GM20000 (cell line): Measurements from ENCODE around the gene CBR4.
"Not testable (repeated sequence)": the region's sequence is repeated elsewhere in the genome, so short reads cannot be mapped to it uniquely, and the experiment has no call there.

ENCODE experiments used
- DNase-seq: peaks from one replicate; pipeline ENCODE4 v3.0.0; 2012; ENCODE audit warnings: low spot score
- CTCF ChIP-seq: IDR thresholded peaks from 2 replicates; pipeline ENCODE4 v1.5.1; 2012; ENCODE audit warnings: mild to moderate bottlenecking, control low read depth; ENCODE audit errors: extremely low read depth, missing control alignments

The CBR4 gene

DNA sequence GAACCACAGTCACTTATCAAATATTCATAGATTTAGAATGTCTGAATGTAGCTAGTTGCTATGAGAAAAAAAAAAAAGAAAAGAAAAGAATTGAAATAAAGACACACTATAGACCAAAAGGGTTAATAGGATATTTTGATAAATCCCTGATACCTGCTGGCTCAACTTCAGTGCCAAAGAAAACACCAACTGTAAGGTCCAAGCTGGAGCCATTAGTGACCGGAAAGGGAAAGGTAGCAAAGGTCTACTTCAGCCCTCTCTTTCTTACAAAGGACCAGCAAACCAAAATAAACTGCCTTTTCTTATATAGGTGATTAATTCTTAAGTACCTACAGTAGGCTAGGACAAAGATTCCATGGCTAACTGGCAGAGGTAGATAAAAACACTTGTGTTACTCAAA lies 9.7 kb downstream of the CBR4 start:
- no peak for TF ChIP-seq CTCF

GRCh38 chr4:168999809-169000208 lies 10.2 kb downstream of the CBR4 start:
- DNase-seq, result no peak
- TF ChIP-seq CTCF, result no peak

More for the DNA sequence above, 9.7 kb downstream of the CBR4 start:
- DNase-seq, result no peak

- no peak for DNase-seq
Measured at GRCh38 chr4:168998596-168998995, 11.5 kb downstream of the CBR4 start.

DNA sequence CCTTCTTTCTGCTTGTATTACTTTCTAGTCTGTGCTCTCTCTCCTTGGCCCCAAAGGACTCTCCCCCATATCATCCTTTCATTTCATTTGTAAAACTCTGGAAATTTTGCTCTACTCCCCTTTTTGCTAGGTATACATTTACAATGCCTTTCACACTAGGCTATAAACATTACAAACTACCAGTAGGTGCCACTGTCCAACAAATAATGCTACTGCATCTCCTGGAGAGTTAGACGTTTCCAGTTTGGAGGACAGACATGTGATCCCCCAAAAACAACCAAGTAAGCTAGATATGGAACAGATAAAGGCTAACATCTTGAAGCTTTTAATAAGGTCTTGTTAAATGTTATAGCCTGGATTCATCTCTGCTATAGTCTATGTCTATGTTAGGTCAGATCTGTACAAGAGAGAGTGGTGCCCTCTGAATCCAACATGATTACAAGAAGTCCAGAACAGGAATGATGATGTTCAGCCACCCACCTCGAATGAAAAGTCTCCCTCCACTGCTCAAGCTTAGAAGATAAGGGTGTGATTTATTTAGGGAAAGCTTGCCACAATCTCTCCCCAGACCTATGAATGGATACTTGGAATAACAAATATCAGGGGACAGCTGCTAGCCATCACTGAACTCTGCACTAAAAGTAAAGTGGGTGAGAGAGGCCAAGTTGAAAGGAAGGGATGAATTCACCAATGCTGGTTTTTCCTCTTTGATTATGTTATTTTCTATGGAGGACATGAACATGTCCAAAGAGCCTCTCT lies 14.3 kb downstream of the CBR4 start:
- no peak for DNase-seq
- TF ChIP-seq CTCF, result no peak

More at GRCh38 chr4:168998596-168998995, 11.5 kb downstream of the CBR4 start:
- TF ChIP-seq CTCF, result no peak

DNA sequence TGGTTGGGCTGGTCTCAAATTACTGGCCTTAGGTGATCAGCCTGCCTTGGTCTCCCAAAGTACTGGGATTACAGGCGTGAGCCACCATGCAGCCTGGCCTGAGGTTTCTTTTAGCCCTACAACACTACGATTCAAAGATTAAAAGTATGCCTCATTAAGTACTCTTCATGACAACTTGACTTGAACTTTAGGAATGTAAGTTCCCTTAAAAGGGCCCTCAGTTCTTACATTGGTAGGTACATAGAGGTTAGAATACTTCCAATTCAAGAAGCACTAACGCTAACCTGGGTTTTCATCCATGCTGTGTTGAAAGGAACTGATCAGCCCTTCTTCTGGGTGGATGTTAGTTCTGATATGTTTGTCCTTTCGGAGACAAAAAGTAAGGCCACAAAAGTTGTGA lies 15.1 kb downstream of the CBR4 start:
- TF ChIP-seq CTCF, result no peak
- DNase-seq, result no peak

GRCh38 chr4:168993714-168994510 lies 16.1 kb downstream of the CBR4 start:
- no peak for DNase-seq

DNA sequence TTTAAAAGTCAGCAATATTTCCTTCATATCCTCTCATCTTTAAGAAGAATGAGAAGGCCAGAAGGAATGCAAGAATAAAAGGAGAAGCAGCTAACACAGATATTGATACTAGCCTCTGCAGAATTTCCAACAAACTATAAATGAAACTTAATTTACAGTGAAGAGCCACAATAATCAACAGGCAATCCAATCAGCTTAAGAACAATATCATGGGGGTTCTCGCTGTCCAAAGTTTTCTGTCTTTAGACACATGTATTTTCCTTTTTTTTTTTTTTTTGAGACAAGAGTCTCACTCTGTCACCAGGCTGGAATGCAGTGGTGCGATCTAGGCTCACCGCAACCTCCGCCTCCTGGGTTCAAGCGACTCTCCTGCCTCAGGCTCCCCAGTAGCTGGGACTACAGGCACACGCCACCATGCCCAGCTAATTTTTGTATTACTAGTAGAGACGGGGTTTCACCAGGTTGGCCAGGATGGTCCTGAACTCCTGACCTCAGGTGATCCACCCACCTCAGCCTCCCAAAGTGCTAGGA lies 17.0 kb downstream of the CBR4 start:
- not testable (repeated sequence) for DNase-seq

More at GRCh38 chr4:168993714-168994510, 16.1 kb downstream of the CBR4 start:
- no peak for TF ChIP-seq CTCF
